H1 (cell line): ENCODE data around the gene APOBEC3C. TPM values are rescaled to one million over a fixed set of nuclear protein-coding genes. Genes with fewer than 3 reads are reported as not detected.

ENCODE experiments used
- BACH1 ChIP-seq: IDR thresholded peaks from 2 replicates; pipeline ENCODE4 v1.6.1; 2012; ENCODE audit warnings: low read length, improper control_type of control experiment
- BRCA1 ChIP-seq: IDR thresholded peaks from 2 replicates; pipeline ENCODE4 v1.6.1; 2012; ENCODE audit warnings: low read depth, low read length, improper control_type of control experiment
- CHD1 ChIP-seq: IDR thresholded peaks from 2 replicates; pipeline ENCODE4 v1.6.1; 2012; ENCODE audit warnings: low read depth, low read length, improper control_type of control experiment
- NRF1 ChIP-seq: IDR thresholded peaks from 2 replicates; pipeline ENCODE4 v1.6.1; 2011; ENCODE audit warnings: mild to moderate bottlenecking, low read depth, low read length, improper control_type of control experiment
- PHF8 ChIP-seq: fragments of 200-600 bp; sonication (generic); conservative IDR thresholded peaks from 2 replicates; pipeline ENCODE4 v1.7.1; 2012; ENCODE audit warnings: low read depth, mild to moderate bottlenecking, inconsistent platforms, low read length, moderate library complexity
- POLR2A ChIP-seq, 2 experiments: IDR thresholded peaks; 1 replicate in 1 of 2; 2 replicates in 1 of 2; pipeline ENCODE4 v1.6.1; 2011; ENCODE audit warnings: low read depth in 2 of 2, low read length in 2 of 2, mild to moderate bottlenecking in 2 of 2; ENCODE audit errors: control extremely low read depth in 1 of 2
- POU5F1 ChIP-seq: IDR thresholded peaks from 2 replicates; pipeline ENCODE4 v1.6.1; 2011; ENCODE audit warnings: low read depth, mild to moderate bottlenecking, low read length, moderate library complexity
- RBBP5 ChIP-seq: IDR thresholded peaks from 2 replicates; pipeline ENCODE4 v1.7.1; 2012; ENCODE audit warnings: low read depth, mild to moderate bottlenecking, inconsistent platforms, low read length, moderate library complexity, borderline replicate concordance
- SIN3A ChIP-seq, 2 experiments: IDR thresholded peaks in 1 of 2; conservative IDR thresholded peaks in 1 of 2; 2 replicates each; pipeline ENCODE4 v1.6.1; 2011 to 2012; ENCODE audit warnings: low read length in 2 of 2, improper control_type of control experiment in 1 of 2, low read depth in 1 of 2, mild to moderate bottlenecking in 1 of 2
- SP1 ChIP-seq: IDR thresholded peaks from 2 replicates; pipeline ENCODE4 v1.6.1; 2011; ENCODE audit warnings: low read depth, low read length
- TBP ChIP-seq: IDR thresholded peaks from 2 replicates; pipeline ENCODE4 v1.6.1; 2011; ENCODE audit warnings: low read depth, low read length, improper control_type of control experiment
- TEAD4 ChIP-seq: IDR thresholded peaks from 2 replicates; pipeline ENCODE4 v1.6.1; 2012; ENCODE audit warnings: low read depth, low read length, inconsistent platforms, mixed read lengths
- polyA plus RNA-seq, 7 experiments: library from polyadenylated mRNA; depleted of rRNA in 3 of 7; stranded (reverse) in 5 of 7; unstranded in 2 of 7; fragments of >200 nt in 5 of 7; fragments of 200-250 nt in 2 of 7; gene quantifications; 1 replicate in 5 of 7; 2 replicates in 1 of 7; 4 replicates in 1 of 7; pipeline versions ENCODE4 v1.2.1 to v1.2.3, GENCODE V29; 2011 to 2013; ENCODE audit warnings: missing spikeins in 2 of 7, mixed read lengths in 2 of 7
- total RNA-seq: library from RNA; stranded (reverse); fragmentation: NEBNext Ultra II Directional; extraction: Animal tissue kit (Norgen Biotek cat#: 25700); gene quantifications from 2 replicates; pipeline ENCODE4 v1.2.1, GENCODE V29; 2021
- TF ChIP-seq, protein P1 (sequence below), 3 experiments: IDR thresholded peaks; 1 replicate in 2 of 3; 2 replicates in 1 of 3; pipeline versions ENCODE4 v1.5.1 to v1.6.1; 2011; ENCODE audit warnings: low read length in 3 of 3, mild to moderate bottlenecking in 3 of 3, inconsistent platforms in 2 of 3, low read depth in 1 of 3, moderate library complexity in 1 of 3; ENCODE audit not compliant: insufficient read depth in 1 of 3; ENCODE audit errors: control extremely low read depth in 1 of 3
- TF ChIP-seq, protein P2 (sequence below): IDR thresholded peaks from 2 replicates; pipeline ENCODE4 v1.6.1; 2012; ENCODE audit warnings: low read length, inconsistent platforms
- TF ChIP-seq, protein P3 (sequence below): IDR thresholded peaks from 2 replicates; pipeline ENCODE4 v1.6.1; 2012; ENCODE audit warnings: inconsistent platforms
- TF ChIP-seq, protein P4 (sequence below): IDR thresholded peaks from 2 replicates; pipeline ENCODE4 v1.6.1; 2011; ENCODE audit warnings: low read length, improper control_type of control experiment

The APOBEC3C gene
- total and polyA plus RNA-seq, 2 of the 8 experiments (the other 6 are each of a cell fraction or from before 2014, with no cell fraction given): 20.3 to 23.3 TPM

DNA sequence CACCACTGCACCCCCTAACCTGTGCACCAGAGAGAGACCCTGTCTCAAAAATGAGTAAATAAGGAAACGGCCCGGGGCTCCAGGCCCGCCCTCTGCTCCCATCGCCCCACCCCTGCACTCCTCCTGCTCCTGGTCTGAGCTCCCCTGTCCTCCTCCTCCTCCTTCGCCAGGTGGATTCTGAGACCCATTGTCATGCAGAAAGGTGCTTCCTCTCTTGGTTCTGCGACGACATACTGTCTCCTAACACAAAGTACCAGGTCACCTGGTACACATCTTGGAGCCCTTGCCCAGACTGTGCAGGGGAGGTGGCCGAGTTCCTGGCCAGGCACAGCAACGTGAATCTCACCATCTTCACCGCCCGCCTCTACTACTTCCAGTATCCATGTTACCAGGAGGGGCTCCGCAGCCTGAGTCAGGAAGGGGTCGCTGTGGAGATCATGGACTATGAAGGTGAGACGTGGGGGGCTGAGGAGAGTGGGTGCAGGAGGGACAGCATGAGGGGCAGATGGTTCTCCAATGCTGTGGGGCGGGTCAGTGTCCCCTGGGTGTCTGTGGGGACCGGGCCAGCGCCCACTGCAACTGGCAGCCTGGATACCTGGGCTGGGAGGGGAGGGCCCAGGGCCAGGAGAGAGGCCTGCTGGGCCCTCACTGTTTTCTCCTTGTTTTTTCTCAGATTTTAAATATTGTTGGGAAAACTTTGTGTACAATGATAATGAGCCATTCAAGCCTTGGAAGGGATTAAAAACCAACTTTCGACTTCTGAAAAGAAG, 3.7 kb downstream of the APOBEC3C start (continued):
- TF ChIP-seq, protein P1, sequence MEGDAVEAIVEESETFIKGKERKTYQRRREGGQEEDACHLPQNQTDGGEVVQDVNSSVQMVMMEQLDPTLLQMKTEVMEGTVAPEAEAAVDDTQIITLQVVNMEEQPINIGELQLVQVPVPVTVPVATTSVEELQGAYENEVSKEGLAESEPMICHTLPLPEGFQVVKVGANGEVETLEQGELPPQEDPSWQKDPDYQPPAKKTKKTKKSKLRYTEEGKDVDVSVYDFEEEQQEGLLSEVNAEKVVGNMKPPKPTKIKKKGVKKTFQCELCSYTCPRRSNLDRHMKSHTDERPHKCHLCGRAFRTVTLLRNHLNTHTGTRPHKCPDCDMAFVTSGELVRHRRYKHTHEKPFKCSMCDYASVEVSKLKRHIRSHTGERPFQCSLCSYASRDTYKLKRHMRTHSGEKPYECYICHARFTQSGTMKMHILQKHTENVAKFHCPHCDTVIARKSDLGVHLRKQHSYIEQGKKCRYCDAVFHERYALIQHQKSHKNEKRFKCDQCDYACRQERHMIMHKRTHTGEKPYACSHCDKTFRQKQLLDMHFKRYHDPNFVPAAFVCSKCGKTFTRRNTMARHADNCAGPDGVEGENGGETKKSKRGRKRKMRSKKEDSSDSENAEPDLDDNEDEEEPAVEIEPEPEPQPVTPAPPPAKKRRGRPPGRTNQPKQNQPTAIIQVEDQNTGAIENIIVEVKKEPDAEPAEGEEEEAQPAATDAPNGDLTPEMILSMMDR (IDR thresholded peaks at IDR 0.05; ENCODE audit: control extremely low read depth in 1 of 3, insufficient read depth in 1 of 3, low read depth in 1 of 3, low read length in 3 of 3): peak; percentile 14 to 23 (median 18)
- TF ChIP-seq RBBP5 (no peak), CHD1 (no peak), NRF1 (no peak), TEAD4 (no peak), TBP (no peak), SP1 (no peak), BACH1 (no peak), POLR2A (IDR thresholded peaks at IDR 0.05; ENCODE audit: control extremely low read depth in 1 of 2, low read depth in 2 of 2, low read length in 2 of 2) (peak in 1 of 2 experiments; percentile 59; a peak in 1 of 3 replicates), PHF8 (no peak), POU5F1 (peak; percentile 94), BRCA1 (no peak), SIN3A (conservative IDR thresholded peaks at IDR 0.05 in 1 of 2, IDR thresholded peaks at IDR 0.05 in 1 of 2; ENCODE audit: low read depth in 1 of 2, low read length in 2 of 2) (0 out of 4 replicates have a peak, but pooled peaks of 1 of the 2 experiments have one; percentile 42)
- TF ChIP-seq, protein P2, sequence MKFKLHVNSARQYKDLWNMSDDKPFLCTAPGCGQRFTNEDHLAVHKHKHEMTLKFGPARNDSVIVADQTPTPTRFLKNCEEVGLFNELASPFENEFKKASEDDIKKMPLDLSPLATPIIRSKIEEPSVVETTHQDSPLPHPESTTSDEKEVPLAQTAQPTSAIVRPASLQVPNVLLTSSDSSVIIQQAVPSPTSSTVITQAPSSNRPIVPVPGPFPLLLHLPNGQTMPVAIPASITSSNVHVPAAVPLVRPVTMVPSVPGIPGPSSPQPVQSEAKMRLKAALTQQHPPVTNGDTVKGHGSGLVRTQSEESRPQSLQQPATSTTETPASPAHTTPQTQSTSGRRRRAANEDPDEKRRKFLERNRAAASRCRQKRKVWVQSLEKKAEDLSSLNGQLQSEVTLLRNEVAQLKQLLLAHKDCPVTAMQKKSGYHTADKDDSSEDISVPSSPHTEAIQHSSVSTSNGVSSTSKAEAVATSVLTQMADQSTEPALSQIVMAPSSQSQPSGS: no peak
- TF ChIP-seq, protein P3, sequence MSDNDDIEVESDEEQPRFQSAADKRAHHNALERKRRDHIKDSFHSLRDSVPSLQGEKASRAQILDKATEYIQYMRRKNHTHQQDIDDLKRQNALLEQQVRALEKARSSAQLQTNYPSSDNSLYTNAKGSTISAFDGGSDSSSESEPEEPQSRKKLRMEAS: peak; percentile 54; the same call in 1 of the 2 replicates
- TF ChIP-seq, protein P4, sequence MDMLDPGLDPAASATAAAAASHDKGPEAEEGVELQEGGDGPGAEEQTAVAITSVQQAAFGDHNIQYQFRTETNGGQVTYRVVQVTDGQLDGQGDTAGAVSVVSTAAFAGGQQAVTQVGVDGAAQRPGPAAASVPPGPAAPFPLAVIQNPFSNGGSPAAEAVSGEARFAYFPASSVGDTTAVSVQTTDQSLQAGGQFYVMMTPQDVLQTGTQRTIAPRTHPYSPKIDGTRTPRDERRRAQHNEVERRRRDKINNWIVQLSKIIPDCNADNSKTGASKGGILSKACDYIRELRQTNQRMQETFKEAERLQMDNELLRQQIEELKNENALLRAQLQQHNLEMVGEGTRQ: no peak
